ENCODE results near the gene SKAP1.

Gene SKAP1

GRCh38 chr17:48445248-48445620 lies 15.2 kb upstream of the SKAP1 start:
- DNase-seq (ENCODE audit: extremely low read depth, low read depth), result no peak
- TF ChIP-seq CTCF (IDR thresholded peaks at IDR 0.05; ENCODE audit: low read depth, low read length, missing control alignments), result no peak
- no peak overlapping the region for H3K4me3 ChIP-seq (replicated peaks; ENCODE audit: low read depth, low read length)

DNA sequence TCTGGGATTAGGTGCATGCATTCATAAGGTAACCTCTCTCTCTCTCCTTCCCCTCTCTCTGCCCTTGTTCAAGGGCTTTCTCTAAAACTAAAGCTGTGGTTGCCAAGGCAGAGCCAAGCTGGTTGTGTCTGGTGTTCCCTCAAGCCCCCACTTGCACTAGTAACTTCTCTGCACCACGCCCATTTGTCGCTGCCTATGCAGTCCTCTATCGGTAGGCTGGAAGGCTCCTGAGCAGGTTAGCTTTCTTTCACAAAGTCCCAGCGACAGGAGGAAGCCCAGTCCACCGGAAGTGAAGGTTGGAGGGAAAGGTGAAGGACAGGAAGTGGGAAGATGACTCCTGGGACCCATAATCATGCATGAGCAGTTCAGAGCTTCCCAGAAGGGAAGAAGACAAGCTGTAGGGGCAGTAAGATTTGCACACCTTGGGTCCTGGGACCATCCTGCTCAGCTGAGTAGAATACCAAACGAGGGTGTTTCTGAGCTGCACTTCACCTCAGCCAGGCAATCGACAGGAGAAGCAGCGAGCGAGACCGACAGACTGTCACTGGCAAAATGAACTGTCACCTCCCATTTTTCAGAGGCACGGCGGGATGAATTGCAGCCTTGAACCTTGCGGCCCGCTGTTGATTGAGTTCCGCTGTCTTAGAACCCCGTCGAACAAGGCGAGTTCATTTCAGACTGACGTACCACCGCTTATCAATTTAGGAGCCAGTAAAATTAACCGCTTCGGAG lies 14.7 kb upstream of the SKAP1 start:
- no peak overlapping the region for H3K4me3 ChIP-seq (replicated peaks; ENCODE audit: low read depth, low read length)
- TF ChIP-seq CTCF (IDR thresholded peaks at IDR 0.05; ENCODE audit: low read depth, low read length, missing control alignments), result no peak
- DNase-seq (ENCODE audit: extremely low read depth, low read depth), result no peak

DNA sequence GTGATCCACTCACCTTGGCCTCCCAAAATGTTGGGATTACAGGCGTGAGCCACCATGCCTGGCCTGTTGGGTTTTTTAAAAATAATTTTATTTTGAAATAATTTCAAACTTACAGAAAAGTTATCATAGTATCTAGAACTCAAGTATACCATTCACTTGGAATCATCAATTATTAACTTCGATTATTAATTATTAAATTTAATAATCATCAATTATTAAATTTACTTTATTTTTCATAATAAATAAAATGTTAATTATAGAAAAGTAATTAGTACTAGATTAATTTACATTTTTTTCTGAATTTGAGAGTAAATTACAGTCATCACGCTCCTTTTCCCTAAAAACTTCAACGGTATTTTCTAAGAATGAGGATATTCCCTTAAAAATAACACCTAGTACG lies 13.7 kb upstream of the SKAP1 start:
- H3K4me3 ChIP-seq (replicated peaks; ENCODE audit: low read depth, low read length), result no peak overlapping the region
- TF ChIP-seq CTCF (IDR thresholded peaks at IDR 0.05; ENCODE audit: low read depth, low read length, missing control alignments), result no peak
- no peak for DNase-seq (ENCODE audit: extremely low read depth, low read depth)

- no peak overlapping the region for H3K4me3 ChIP-seq (replicated peaks; ENCODE audit: low read depth, low read length)
- TF ChIP-seq CTCF (IDR thresholded peaks at IDR 0.05; ENCODE audit: low read depth, low read length, missing control alignments), result no peak
- no peak for DNase-seq (ENCODE audit: extremely low read depth, low read depth)
These were observed 12.8 kb upstream of the SKAP1 start for GRCh38 chr17:48442819-48443218.

GRCh38 chr17:48441862-48442261 lies 11.8 kb upstream of the SKAP1 start:
- DNase-seq (ENCODE audit: extremely low read depth, low read depth), result no peak
- no peak overlapping the region for H3K4me3 ChIP-seq (replicated peaks; ENCODE audit: low read depth, low read length)
- TF ChIP-seq CTCF (IDR thresholded peaks at IDR 0.05; ENCODE audit: low read depth, low read length, missing control alignments), result no peak

DNA sequence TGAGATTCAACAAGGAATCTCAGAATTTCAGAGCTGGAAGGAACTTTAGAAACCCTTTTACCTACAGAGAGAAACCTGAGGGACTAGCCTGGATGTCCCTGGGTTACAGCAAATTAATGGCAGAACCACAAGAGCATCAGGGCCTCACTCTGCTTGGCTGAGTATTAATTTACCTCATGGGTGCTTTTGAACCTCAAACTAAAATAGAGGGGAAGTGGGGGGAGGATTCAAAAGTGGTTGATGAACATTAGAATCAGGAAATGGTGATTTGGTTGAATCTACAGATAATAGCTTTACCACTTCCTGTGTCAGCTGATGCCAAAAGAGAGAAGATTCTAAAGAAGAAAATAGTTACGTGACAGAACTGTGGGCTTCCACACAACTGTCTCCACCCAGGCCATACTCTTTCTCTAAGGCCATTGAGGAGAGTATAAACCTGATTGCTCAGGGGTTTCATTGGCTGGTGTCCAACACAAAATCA lies 11.3 kb upstream of the SKAP1 start:
- no peak overlapping the region for H3K4me3 ChIP-seq (replicated peaks; ENCODE audit: low read depth, low read length)
- no peak for TF ChIP-seq CTCF (IDR thresholded peaks at IDR 0.05; ENCODE audit: low read depth, low read length, missing control alignments)
- no peak for DNase-seq (ENCODE audit: extremely low read depth, low read depth)

- no peak for TF ChIP-seq CTCF (IDR thresholded peaks at IDR 0.05; ENCODE audit: low read depth, low read length, missing control alignments)
- no peak for DNase-seq (ENCODE audit: extremely low read depth, low read depth)
- no peak overlapping the region for H3K4me3 ChIP-seq (replicated peaks; ENCODE audit: low read depth, low read length)
These were observed 10.7 kb upstream of the SKAP1 start for GRCh38 chr17:48440669-48441068.

All from HFF-Myc (cell line).